Panc1 (cell line): Measurements from ENCODE around the gene TNFRSF25.

Source experiments
- CTCF ChIP-seq: fragments of 450-650 bp; IDR thresholded peaks from 2 replicates; pipeline ENCODE4 v1.5.1; 2017; ENCODE audit warnings: mild to moderate bottlenecking
- SIN3A ChIP-seq: IDR thresholded peaks from 2 replicates; pipeline ENCODE4 v1.6.1; 2012; ENCODE audit warnings: low read depth, mild to moderate bottlenecking, low read length, moderate library complexity, borderline replicate concordance; ENCODE audit not compliant: insufficient read depth
- TCF7L2 ChIP-seq: IDR thresholded peaks from 2 replicates; pipeline ENCODE4 v1.6.1; 2011; ENCODE audit warnings: mild to moderate bottlenecking, low read depth, low read length, inconsistent platforms

GRCh38 chr1:6474815-6475282 is 8.9 kb upstream of the TNFRSF25 start:
- TF ChIP-seq CTCF: no peak
- TF ChIP-seq SIN3A: no peak
- no peak for TF ChIP-seq TCF7L2
